LNCaP clone FGC (cell line): ENCODE measurements around the gene WFDC10B.

Experiments
- DNase-seq: peaks from one replicate; pipeline ENCODE4 v3.0.0-alpha.2; 2011; ENCODE audit warnings: low read depth
- H3K4me3 ChIP-seq: 2 replicates; pipeline ENCODE4 v1.5.1; 2011; ENCODE audit warnings: mild to moderate bottlenecking, low read depth, low read length, control low read depth
- CTCF ChIP-seq: IDR thresholded peaks from 2 replicates; pipeline ENCODE4 v1.5.1; 2012; ENCODE audit warnings: mild to moderate bottlenecking; ENCODE audit not compliant: control insufficient read depth, insufficient read depth; ENCODE audit errors: extremely low read depth

Gene WFDC10B

GRCh38 chr20:45704969-45705637, at the start of gene WFDC10B:
Gene WFDC10B (minus strand): TSS chr20:45705019. CDS start chr20:45685992, 19,027 bp downstream.
- TF ChIP-seq CTCF, result no peak
- H3K4me3 ChIP-seq, result no peak within 1 kb of the TSS
- DNase-seq, result peak; percentile 88

GRCh38 chr20:45752746-45753145, 47.9 kb upstream of the WFDC10B start:
- no peak for TF ChIP-seq CTCF
- no peak overlapping the region for H3K4me3 ChIP-seq
- DNase-seq, result no peak

GRCh38 chr20:45751721-45752120, 46.9 kb upstream of the WFDC10B start:
- H3K4me3 ChIP-seq, result no peak overlapping the region
- no peak for TF ChIP-seq CTCF
- no peak for DNase-seq

- DNase-seq, result no peak
- no peak for TF ChIP-seq CTCF
- no peak overlapping the region for H3K4me3 ChIP-seq
Observed at GRCh38 chr20:45745015-45745414, 40.2 kb upstream of the WFDC10B start.

- DNase-seq, result no peak
- no peak for TF ChIP-seq CTCF
- H3K4me3 ChIP-seq, result no peak overlapping the region
Observed at GRCh38 chr20:45742596-45742995, 37.8 kb upstream of the WFDC10B start.

GRCh38 chr20:45735988-45736387, 31.2 kb upstream of the WFDC10B start:
- no peak for DNase-seq
- no peak for TF ChIP-seq CTCF
- H3K4me3 ChIP-seq, result no peak overlapping the region

GRCh38 chr20:45735552-45735951, 30.7 kb upstream of the WFDC10B start:
- TF ChIP-seq CTCF, result no peak
- no peak for DNase-seq
- no peak overlapping the region for H3K4me3 ChIP-seq
